GM19372 (cell line): Measurements from ENCODE around the gene KMT2C.

Experiments
- ATAC-seq: cut with Tn5 transposase; IDR thresholded peaks from one replicate; pipeline ENCODE4 v1.9.1; 2021; ENCODE audit warnings: mild to moderate bottlenecking, low read depth, moderate library complexity; ENCODE audit not compliant: unreplicated experiment

KMT2C gene

DNA sequence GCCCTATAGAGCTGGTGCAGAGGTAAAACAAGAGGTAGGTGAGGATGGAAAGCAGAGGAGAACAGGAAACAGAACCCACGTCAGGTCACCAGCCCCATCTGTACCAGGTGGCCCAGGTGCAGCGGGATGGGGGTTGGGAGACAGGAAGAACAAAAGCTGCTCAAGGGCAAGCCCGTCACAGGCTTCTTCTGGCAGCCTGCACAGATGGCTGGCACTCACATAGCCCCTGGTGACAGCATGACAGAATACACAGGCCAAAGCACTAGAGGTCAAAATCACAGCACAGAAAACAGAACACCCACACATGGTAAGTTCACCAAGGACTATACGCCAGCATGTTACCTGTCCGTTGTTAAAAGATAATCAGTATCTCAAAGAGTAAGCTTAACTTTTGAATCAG lies 283.5 kb downstream of the KMT2C start:
- ATAC-seq: no peak

DNA sequence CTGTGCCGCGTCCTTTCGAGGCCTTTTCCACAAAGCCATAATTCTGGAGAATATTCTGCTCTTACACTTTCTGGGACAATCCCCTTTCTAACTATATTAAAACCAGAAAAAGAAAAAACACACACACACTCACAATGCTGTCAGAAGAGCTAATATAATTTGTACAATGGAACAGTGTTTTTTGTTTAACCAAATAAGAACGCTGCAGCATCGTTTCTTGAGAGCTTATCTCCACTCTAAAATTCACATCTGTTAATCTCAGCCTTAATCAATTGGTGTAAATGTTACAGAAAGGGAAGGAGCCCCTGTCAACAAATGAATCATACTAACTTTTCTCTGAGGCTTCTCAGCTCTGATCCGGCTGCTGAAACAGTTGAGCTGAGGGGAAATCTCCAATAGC lies 286.4 kb downstream of the KMT2C start:
- ATAC-seq: no peak

DNA sequence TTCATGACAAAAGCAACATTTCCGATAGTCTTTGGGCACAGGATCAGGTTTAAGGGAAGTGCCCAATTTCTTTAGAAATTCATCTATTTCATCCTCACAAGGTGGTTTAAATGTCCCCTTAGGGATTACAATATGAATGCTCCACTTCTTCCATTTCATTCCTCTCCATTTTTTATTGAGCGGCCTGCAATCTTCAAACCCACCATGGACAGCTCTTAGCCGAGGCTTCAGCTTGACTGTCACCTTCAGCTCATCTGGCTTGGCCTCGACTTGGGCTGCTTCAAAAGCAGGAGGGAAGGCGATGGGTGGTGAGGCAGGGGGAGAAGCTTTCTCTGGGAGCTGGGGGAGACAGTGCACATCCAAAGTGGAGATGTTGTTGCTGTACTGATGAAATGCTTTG lies 287.1 kb downstream of the KMT2C start:
- no peak for ATAC-seq

- ATAC-seq: no peak
Measured at GRCh38 chr7:152145853-152146466, 289.8 kb downstream of the KMT2C start.

DNA sequence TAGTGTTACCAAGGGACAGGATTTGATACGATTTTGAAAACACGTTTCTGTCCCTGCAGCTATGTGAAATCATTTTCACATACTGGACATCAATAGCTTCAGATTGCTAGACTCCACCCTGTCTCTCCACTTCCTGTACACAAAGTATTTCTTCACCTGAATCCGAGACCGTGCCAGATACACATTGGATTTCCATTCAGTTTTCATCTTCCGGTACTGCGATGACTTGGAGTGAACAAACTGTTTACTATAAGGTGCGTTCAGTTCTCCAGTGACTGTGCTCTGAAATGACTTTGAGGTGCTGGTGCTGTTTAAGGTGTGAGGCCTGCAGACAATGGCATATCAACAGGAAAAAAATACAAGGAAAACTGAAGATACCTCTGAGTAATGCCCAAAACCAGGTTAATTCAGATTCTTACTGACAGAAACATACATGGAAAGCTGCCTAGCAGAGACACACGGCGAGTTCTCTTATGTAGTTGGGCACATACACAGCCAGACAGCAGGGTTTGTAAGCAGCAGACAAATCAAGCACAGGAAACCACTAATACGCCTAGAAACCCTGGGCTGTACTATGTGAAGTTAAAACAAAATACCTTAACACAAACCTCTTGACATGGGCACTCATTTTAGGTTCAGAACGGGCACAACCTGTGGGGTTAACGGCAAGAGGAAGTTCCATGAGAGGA lies 291.1 kb downstream of the KMT2C start:
- no peak for ATAC-seq

DNA sequence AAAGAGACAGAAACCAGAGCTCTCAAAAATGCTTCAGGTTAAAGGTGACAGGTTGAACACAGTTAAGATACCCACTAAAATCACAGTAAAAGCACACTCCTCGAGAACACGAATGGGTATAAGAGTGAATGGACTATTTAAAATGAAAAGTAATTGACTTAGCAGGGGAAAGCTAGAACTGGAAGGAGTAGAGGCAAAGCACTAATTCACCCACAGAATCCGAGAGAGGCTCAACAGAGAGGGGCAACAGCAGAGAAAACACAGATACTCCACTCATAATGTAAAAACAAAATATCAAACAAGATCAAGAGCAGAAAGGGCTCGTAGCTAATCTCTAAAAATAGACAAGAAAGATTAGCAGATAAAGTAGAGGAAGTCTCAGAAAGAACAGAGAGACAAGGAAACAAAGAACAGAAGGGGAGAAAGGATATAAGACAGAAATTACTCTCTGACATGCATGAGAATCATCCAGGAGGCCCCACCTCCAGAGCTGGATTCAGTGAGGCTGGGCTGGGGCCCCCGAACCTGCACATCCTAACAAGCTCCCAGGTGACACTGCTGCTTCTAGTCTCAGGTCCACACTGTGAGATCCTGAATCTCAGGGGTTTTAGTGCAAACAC lies 292.7 kb downstream of the KMT2C start:
- ATAC-seq: no peak

DNA sequence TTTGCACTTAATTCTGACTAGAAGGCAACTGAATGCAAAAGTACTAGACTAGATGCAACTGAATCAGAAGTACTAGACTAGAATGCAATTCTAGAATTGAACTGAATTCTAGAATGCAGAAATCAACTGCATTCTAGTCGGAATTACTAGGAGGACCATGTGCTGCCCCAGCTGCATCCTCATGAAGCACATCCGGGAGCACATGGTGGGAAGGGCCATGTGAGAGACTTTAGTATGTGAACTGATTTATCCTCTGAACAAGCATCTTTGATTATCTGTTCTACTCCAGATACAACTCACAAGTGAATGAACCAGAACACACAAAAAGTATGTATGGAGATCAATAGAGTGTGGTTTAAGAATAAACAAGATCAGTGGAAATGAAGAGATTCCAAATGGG lies 295.2 kb downstream of the KMT2C start:
- no peak for ATAC-seq

DNA sequence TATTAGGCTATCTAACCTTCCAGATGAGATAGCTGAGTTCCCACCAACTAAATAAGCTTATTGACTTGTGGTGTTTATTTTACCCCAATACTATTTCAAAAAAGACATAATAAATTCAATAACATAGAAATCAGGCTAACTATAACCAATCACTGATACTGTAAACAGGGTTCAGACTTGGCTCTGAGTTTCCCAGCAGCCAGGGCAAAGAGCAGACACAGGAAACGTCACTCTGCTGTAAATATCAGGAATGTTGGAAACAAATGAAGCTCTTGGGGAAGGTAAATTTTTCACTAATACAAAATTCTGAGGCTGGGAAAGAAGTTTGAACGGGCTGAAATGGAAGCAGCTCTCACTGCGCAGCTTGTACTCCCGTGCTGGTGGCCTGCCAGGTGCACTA lies 295.7 kb downstream of the KMT2C start:
- no peak for ATAC-seq

- no peak for ATAC-seq
Measured at GRCh38 chr7:152137476-152138025, 298.3 kb downstream of the KMT2C start.

DNA sequence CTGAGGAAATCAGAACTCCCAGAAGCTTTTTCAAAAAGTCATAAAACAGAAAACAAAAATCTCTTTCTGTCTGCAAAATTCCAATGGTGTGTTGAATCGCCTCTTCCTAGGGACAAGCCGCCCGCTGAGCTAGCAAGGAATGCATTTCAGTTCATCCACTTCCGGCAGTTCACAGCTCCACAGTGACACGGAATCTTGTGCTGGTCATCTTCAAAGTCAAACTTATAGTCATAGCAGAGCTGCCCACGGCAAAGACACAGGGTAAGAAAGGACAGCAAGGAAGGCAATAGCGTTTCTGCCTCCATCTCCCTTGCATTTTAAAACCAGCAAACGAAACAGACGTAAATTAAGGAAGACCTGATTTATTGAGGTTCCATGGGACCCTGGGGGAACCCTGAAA lies 299.1 kb downstream of the KMT2C start:
- ATAC-seq: no peak

DNA sequence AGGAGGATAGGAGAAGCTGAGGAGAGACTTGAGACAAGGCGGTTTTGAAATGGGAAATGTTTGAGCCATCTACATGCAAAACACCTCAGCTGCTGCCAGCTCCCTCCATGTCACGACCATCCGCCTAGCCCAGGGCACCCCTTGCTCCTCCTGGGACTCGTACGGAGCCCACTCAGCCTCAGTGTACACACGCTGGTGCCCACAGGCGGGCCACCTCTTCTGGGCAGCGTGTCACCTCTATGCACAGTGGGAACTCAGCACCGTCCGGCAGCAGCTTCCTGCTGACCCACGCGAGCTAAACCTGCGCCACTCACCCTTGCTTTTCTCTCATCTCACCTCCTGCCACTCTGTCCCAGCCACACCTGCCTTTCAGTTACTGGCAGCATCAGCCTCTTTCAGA lies 302.0 kb downstream of the KMT2C start:
- ATAC-seq: no peak

DNA sequence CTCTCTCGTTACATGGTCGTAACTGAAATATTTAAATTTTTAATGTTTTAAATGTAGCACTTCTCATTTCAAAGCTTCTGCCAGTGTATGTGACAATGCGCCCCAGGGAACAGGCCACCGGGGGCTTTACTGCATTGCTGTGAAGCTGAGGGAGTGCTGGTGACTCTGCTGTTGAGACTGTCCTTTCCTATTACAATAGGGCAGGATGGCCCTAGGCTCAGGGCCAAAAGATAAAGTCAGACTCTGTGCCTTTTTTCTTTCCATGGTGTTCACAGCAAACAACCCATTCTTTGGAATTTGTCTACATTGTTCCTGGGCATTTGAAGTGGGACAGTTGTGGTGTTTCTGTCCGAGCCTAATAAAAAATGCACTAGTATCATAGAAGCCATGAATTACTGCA lies 303.0 kb downstream of the KMT2C start:
- ATAC-seq: no peak

DNA sequence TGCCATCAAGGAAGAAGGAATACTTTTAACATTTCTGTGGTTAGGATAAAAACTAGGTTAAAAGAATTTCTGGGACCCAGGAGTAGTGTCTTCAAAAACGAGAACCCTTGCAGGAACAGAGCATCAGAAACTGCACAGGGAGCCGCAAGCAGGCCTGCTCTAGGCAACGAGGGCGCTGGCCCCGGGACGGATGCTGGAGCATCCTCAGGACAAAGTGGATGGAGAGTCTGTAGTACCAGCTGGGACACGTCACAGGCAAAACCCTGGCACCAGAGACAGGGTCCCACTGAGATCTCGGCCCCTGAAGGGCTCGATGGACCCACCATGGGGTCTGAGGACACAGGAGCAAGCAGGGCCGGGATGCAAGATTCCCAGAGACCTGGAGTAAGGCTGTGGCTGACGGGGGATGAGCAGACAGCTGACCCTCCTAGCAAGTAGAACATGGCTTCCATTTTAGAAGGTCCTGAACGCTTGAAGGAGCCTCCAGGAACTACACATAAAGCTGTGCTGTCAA lies 303.8 kb downstream of the KMT2C start:
- ATAC-seq: no peak

DNA sequence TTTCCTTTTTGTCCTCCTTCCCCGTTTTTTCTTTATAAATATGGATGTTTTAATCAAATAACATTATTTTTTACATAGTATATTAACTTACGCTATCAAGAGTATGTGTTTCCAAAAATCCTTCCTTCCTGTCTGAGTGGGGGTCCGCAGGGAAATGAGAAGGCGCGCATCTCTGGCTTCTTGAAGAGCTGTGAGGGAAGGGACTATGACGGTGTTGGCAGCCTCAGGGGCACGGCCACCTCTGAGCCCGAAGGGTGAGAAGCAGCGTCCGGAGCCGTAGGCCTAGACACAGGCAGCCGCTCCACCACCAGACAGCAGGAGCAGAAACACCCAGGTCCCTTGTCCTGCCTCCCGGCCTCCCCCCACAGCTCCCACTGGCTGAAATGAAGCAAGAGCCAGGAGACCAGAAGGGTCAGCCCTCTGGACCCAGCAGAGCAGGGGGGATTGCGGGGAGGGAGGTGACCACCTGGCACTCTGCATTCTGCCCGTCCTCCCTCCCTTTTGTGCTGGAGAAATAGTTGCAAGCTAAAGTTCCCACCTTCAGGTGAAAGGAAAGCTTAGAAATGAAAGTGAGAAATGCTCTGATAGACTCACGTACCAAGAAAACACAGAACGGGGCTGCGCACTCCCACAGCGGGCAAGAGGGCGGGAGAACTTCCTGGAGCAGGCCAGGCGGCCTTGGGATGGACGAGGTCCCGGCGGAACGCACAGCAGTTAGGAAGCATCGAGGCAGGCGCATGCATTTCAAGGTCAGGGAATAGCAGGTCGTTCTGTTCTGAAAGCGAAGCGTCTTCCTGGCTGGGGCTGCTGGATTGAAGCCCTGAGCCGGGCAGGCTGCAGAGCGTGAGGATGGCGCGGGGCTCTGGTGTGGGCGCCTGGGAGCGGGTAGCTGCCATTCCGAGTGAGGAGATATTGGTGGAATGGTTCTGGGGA lies 304.9 kb downstream of the KMT2C start:
- no peak for ATAC-seq

- ATAC-seq: no peak
Measured at GRCh38 chr7:152129682-152130081, 306.1 kb downstream of the KMT2C start.

- no peak for ATAC-seq
Measured at GRCh38 chr7:152128741-152129461, 306.9 kb downstream of the KMT2C start.

DNA sequence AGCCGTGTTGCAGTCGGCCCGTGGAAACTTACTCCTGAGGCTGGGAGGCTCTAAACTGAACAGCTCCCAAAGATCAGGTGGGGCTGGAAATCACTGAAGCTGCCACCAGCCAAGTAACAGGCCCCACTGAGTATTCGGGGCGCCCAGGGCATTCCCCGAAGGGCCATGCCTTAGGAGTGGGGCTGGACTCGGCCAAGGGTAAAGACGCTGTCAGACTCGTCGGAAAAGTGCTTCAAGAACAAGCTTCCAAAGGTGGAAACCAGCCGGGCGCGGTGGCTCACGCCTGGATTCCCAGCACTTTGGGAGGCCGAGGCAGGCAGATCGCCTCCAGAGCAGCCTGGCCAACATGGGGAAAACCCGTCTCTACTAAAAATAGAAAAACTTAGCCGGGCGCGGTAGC lies 307.6 kb downstream of the KMT2C start:
- no peak for ATAC-seq

- no peak for ATAC-seq
Measured at GRCh38 chr7:152127229-152127628, 308.6 kb downstream of the KMT2C start.

- no peak for ATAC-seq
Measured at GRCh38 chr7:152126741-152127140, 309.1 kb downstream of the KMT2C start.

GRCh38 chr7:152122540-152122939 lies 313.3 kb downstream of the KMT2C start:
- no peak for ATAC-seq
